Panc1 (cell line): ENCODE measurements around the gene LDHAL6B. TPM values are rescaled to one million over a fixed set of nuclear protein-coding genes. Genes with fewer than 3 reads are reported as not detected.
A peak's percentile ranks its signal among the peaks of the same experiment; 100 is the strongest.

Source experiments
- ATAC-seq: fragments of 200-7000 bp; cut with Tn5 transposase; 2 replicates; pipeline ENCODE4 v1.9.1; 2020; ENCODE audit warnings: mild to moderate bottlenecking, moderate library complexity
- BruUV-seq: library from RNA; stranded (reverse); fragments of 400-500 nt; replicated peaks from 2 replicates; lab custom pipeline; 2021; lab: Mats Ljungman, UMichigan
- CTCF ChIA-PET: fragments of 300-600 bp; sonication (Branson Sonifier 250); formaldehyde crosslinking; loops from one replicate; lab custom pipeline; 2022; ENCODE audit warnings: antibody characterized with exemption; lab: Charles Lee
- POLR2A ChIA-PET: fragments of 300-600 bp; sonication (Branson Sonifier 250); formaldehyde crosslinking; loops from one replicate; lab custom pipeline; 2022; ENCODE audit warnings: antibody characterized with exemption; lab: Charles Lee
- DNase-seq: peaks from one replicate; pipeline ENCODE4 v3.0.0-alpha.2; 2010; ENCODE audit warnings: low read depth, low spot score
- H3K27ac ChIP-seq: 2 replicates; pipeline ENCODE4 v1.5.1; 2011; ENCODE audit warnings: mild to moderate bottlenecking, low read length, inconsistent platforms
- H3K27me3 ChIP-seq: fragments of 200-500 bp; sonication (Bioruptor generic); 2 replicates; pipeline ENCODE4 v1.6.0; 2014; ENCODE audit warnings: low read length, inconsistent platforms; ENCODE audit not compliant: control insufficient read depth, insufficient read depth
- H3K36me3 ChIP-seq: fragments of 200-500 bp; sonication (Bioruptor generic); 2 replicates; pipeline ENCODE4 v1.5.1; 2014; ENCODE audit warnings: inconsistent platforms, mild to moderate bottlenecking, low read length, moderate library complexity; ENCODE audit not compliant: control insufficient read depth, insufficient read depth
- H3K4me1 ChIP-seq: 2 replicates; pipeline ENCODE4 v1.5.1; 2011; ENCODE audit warnings: inconsistent platforms, mild to moderate bottlenecking, low read length, moderate library complexity; ENCODE audit not compliant: control insufficient read depth, insufficient read depth
- H3K4me3 ChIP-seq, 2 experiments: 2 replicates each; pipeline ENCODE4 v1.5.1; 2011 to 2012; ENCODE audit warnings: low read depth in 2 of 2, low read length in 2 of 2, mild to moderate bottlenecking in 2 of 2, inconsistent platforms in 1 of 2, moderate library complexity in 1 of 2
- H3K9me3 ChIP-seq: fragments of 200-500 bp; sonication (Bioruptor generic); 2 replicates; pipeline ENCODE4 v1.5.1; 2014; ENCODE audit warnings: low read depth, mild to moderate bottlenecking, inconsistent platforms, low read length, moderate library complexity; ENCODE audit not compliant: control insufficient read depth, insufficient read depth
- SIN3A ChIP-seq: IDR thresholded peaks from 2 replicates; pipeline ENCODE4 v1.6.1; 2012; ENCODE audit warnings: low read depth, mild to moderate bottlenecking, low read length, moderate library complexity, borderline replicate concordance; ENCODE audit not compliant: insufficient read depth
- TCF7L2 ChIP-seq: IDR thresholded peaks from 2 replicates; pipeline ENCODE4 v1.6.1; 2011; ENCODE audit warnings: mild to moderate bottlenecking, low read depth, low read length, inconsistent platforms
- in situ Hi-C: cut with HindIII; loops from 2 replicates; pipeline ENCODE4 v1.10.0; 2016; ENCODE audit warnings: low sequenced_read_pairs, low pct_unique_long_range_greater_than_20kb
- intact Hi-C: fragments of 100-400 bp; cut with micrococcal nuclease; formaldehyde crosslinking; loops from one replicate; pipeline ENCODE4 v1.10.0; 2022; ENCODE audit not compliant: unreplicated experiment
- microRNA-seq: library from miRNA; unstranded; fragments of <30 nt; microRNA quantifications from one replicate; pipeline ENCODE4 v1.1.0, GENCODE V29; 2020; ENCODE audit not compliant: unreplicated experiment
- total RNA-seq: library from RNA; stranded (reverse); gene quantifications from one replicate; pipeline ENCODE4 v1.2.1, GENCODE V29; 2021; ENCODE audit not compliant: unreplicated experiment

Gene LDHAL6B
- total RNA-seq, 1 experiment from 2014 or later = not detected

- BruUV-seq = no TSS peak
- no peaks in the 10 kb centered on the region for H3K4me1 ChIP-seq
Observed at GRCh38 chr15:59257140-59257539, 50.5 kb downstream of the LDHAL6B start.

More at GRCh38 chr15:59257140-59257539, 50.5 kb downstream of the LDHAL6B start:
- intact Hi-C loops (no loop called here), in situ Hi-C loops (no loop called here)
- Histone ChIP-seq H3K4me3 (no peak overlapping the region), H3K36me3 (no peaks in the 10 kb centered on the region), H3K27me3 (no peaks in the 10 kb centered on the region), H3K9me3 (no peaks in the 10 kb centered on the region), H3K27ac (no peak overlapping the region)
- ChIA-PET POLR2A (interaction anchor here (1.2 kb wide), 1 partner anchor 9 kb away, joined by 3 read pairs; no protein-coding TSS in a partner anchor), CTCF (interaction anchor here (0.7 kb wide), 1 partner anchor 10 kb away, joined by 3 read pairs; no protein-coding TSS in a partner anchor)
- no peak for TF ChIP-seq TCF7L2
- no peak for TF ChIP-seq SIN3A
- ATAC-seq (no peak), DNase-seq (no peak)

Small RNA genes within 50 kb of the gene (microRNA-seq; reads per million reads assigned to microRNA genes)
- gene MIR2116 = 8.9 reads per million, percentile 27 among the genes with 10 or more reads in this experiment

Other genes starting within 250 kb of the LDHAL6B start
- 37.2 TPM for gene RNF111, start 219.2 kb upstream of the LDHAL6B start, total RNA-seq
- gene CCNB2, start 101.7 kb upstream of the LDHAL6B start, total RNA-seq = 67.6 TPM
- 161 TPM for gene MYO1E, start 166.0 kb downstream of the LDHAL6B start, total RNA-seq
- 7.3 TPM for gene FAM81A, start 231.3 kb downstream of the LDHAL6B start, total RNA-seq